GM21825 (cell line): ENCODE data around the gene KRT7.

ENCODE experiments used
- ATAC-seq: cut with Tn5 transposase; IDR thresholded peaks from one replicate; pipeline ENCODE4 v1.9.1; 2021; ENCODE audit warnings: mild to moderate bottlenecking, moderate library complexity; ENCODE audit not compliant: unreplicated experiment

Gene KRT7

GRCh38 chr12:52232674-52233461 lies at the start of gene KRT7:
Gene KRT7, plus strand, starts transcription at chr12:52233243. Its CDS starts 54 bp downstream, at chr12:52233297.
- no peak for ATAC-seq

GRCh38 chr12:52183544-52183910 lies 49.5 kb upstream of the KRT7 start:
- ATAC-seq = no peak

DNA sequence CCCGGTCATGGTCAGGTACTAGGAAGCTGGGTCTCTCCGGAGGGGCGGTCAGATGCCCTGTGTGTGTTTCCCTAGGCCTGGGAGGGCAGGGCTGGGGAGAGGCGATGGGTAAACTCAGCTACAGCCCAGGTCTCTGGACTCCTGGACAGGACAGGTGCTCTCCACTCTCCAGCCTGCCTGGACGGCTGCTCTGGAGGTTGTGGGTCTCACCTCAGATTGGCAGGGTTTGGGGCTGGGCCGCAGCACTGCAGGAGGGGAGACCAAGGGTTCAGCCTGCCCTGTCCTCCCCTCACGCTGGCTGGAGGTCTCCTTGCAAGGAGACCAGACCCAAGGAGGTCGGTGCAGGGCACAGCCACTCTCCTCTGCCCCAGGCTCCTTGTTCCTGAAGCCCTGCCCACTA lies 49.1 kb upstream of the KRT7 start:
- ATAC-seq = no peak

GRCh38 chr12:52184813-52185212 lies 48.2 kb upstream of the KRT7 start:
- ATAC-seq = no peak

DNA sequence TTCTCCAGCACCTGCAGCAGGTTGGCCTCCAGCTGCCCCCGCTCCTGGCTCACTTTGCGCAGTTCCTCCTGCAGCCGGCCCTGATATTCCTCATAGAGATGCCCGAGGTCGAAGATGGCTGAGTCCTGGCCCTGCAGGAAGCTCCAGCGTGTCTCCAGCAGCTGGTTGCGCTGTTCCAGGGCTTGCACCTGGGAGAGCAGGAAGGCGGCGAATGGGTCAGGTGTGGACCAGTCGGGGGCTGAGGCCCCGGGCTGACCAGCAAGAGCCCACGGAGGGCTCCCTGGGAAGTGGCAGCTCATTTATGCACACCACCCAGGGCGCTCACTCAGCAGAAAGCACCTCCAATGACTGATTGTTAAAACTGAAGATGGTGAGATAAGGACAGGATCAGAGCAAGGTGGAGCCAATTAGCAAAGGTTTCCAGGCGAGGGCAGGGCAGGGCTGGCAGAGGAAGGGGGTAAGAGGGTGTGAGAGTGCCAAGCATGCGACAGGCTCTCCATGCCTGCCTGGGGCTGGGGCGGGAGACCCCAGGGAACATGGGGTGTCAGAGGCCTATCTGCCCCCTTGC lies 47.6 kb upstream of the KRT7 start:
- no peak for ATAC-seq

DNA sequence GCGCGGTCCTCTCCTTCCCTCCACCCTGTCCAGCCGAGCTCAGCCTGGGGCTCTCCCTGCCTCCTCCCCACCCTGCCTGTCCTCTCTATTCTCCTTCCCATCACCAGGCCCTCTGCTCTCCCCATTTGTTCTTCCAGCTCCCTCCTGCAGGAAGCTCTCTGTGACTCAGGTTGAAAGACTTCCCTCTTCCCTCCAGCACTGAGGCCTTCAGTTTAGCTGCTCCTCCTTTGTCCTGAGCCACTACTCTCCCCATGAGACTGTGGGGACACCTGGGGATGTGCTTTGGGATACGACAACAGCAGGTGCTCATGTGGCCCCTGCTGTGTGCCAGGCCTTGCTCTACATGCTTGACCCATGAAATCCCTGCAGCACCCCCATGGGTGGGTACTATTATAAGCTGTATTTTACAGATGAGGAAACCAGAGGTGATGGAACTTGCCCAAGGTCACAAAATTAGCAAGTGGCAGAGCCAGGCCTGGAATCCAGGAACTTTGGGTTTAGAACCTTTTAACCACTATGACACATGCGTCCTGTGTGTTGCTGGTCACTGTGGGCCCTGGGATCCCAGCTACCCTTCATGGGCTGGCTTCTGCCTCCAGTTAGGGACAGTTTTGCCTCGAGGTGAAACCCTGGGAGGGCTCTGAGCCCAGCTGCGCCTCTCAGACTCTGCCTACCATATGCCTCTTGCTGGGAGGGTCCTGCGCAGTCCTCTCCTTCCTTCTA lies 46.8 kb upstream of the KRT7 start:
- ATAC-seq = no peak

DNA sequence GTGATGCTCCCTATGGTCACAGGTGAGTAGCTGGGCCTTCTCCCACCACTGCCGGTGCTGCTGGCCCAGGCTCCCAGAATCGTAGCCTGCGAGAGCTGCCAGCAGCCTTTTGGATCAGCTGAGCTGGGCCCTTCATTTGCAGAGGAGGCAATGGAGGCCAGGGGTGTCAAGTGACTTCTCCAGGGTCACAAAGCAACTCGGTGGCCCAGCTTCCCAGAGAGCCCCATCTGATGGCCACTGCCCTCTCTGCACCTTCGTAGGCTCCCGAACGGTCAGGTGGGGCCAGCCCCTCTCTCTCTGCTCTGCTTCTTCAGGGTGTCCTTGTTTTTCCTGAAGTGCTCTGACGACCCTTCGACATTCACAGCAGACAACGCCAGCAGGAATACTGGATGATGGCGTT lies 45.8 kb upstream of the KRT7 start:
- no peak for ATAC-seq

DNA sequence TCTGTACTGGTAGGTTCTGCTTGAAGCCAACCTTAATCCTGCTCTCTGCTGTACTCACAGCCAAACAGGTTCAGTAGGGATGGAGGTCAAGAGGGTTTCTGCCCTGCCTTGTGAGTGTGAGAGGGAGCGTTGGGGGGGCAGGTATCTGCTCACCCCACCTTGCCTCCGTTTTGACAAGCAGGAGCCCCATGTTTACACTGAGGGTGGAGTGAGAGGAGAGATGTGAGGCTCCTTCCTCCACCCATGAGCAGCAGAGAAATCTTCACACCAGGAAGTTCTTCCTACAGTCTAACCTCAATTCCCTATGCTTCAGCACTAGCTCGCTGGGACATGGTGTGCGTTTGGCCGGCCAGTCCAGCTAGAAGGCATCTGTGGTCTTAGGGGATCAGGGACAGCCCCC lies 45.4 kb upstream of the KRT7 start:
- ATAC-seq = no peak

GRCh38 chr12:52188658-52189057 lies 44.4 kb upstream of the KRT7 start:
- no peak for ATAC-seq

GRCh38 chr12:52189376-52190174 lies 43.5 kb upstream of the KRT7 start:
- no peak for ATAC-seq

DNA sequence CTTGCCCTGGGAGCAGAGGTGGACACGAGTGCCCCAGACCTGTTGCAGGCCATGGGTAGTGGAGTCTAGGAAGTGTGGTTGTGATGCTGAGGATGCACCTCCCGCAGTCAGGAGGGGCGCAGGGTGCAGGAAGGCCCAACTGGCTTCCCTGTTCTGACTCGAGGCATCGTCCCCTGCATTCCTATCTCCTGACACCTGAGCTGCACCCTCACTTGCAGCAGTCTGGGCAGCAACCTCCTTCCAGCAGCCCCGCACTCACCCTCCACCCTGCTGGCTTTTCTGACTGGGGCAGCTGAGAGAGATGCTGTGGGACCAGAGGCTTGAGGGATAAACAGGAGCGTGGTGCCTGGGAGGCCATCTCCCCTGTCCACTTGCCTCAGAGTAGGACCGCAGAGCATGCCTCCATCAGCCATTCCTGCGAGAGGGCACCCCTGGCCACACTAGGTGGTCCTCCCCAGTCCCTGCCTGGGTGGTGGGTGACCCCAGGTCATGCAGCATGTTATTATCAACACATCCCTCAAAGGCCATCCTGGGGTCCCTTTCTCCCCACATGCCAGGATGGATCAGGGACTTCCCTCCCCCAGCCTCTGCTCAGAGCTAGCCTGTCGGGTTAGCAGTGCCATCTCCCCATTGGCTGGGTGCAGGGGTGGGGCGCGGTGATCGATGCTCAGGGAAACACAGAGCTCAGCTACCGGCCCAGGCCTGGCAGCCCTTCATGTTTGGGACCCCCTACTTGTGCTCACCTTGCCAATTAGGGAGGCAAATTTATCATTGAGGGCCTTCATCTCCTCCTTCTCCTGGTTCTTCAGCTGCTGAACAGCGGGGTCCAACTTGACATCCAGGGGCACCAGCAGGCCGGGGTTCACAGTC lies 41.9 kb upstream of the KRT7 start:
- no peak for ATAC-seq

GRCh38 chr12:52191841-52192791 lies 40.9 kb upstream of the KRT7 start, which contains the start of gene KRT80:
Gene KRT80, minus strand, starts transcription at chr12:52192014. Its CDS starts 112 bp downstream, at chr12:52191902.
- ATAC-seq = no peak

- ATAC-seq = no peak
Observed at GRCh38 chr12:52193532-52193931, 39.5 kb upstream of the KRT7 start.

DNA sequence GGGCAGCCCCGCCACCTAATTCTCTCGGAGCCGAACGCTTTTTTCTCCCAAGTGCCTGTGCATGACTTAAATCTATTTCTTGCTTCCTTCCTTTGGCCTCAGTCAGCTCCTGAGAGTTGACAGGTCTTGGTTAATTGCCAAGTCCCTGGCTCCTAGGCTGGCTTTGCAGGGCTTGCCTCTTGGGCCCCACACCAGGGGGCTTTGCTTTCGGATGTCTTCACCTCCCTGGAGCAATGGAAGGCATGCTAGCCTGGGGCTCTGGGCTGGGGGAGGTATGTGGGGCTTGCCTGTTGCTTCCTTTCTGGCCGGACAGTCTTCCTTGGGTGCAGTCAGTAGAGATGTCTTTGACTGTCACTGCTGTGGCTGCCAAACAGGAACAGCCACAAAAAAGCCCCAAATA lies 39.1 kb upstream of the KRT7 start:
- no peak for ATAC-seq

- no peak for ATAC-seq
Observed at GRCh38 chr12:52195065-52195730, 37.8 kb upstream of the KRT7 start.

DNA sequence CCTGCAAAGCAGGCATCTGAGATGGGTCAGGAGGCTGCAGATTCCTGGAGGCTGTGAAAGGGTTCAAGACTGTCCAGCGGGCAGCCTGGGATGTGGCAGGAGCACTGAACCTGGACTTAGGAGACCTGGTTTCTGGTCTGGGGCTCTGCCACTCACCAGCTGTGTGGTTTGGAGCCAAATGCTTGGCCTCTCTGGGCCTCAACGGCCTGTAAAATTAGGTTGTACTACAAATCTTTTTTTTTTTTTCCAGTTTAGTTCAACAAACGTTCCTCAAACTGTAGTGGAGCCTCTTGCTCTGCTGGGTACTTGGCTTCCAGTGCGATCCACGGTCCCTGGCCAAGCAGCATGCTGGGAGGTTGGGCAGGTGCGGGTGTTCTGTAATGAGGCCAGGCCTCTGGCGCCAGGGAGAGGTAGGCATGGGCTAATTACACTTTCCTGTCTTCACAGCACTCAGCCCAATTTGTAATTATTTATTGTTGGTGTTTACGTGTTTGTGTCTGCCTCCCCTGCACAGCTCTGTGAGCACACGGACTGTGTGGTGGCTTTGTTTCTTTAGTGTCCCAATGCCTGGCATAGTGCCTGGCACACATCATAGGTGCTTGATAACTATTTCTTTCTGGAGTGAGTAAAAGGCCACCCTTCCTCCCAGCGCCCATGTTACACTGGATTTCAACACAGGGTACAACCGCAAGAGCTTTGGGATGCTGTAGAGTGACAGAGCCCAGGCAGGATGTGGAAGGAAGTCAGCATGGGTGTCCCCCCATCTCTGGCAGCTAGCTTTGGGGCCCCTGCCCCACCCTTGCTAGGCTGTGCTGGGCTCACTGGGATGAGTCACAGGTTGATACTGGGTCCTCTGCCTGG lies 35.4 kb upstream of the KRT7 start:
- ATAC-seq = no peak

- no peak for ATAC-seq
Observed at GRCh38 chr12:52198454-52199215, 34.4 kb upstream of the KRT7 start.
